Neural cell (in vitro differentiated cells): ENCODE data around the gene ZFX. TPM values are rescaled to one million over a fixed set of nuclear protein-coding genes. Genes with fewer than 3 reads are reported as not detected.

ENCODE experiments used
- H2AFZ ChIP-seq: fragments of 200-600, 300-800 bp; sonication (generic), shearing (Covaris generic); 2 replicates; pipeline ENCODE4 v1.6.0; 2014; ENCODE audit warnings: low read depth, mild to moderate bottlenecking, antibody characterized with exemption, low read length, moderate library complexity
- H3F3A ChIP-seq: fragments of 200-600 bp; shearing (Covaris generic); 2 replicates; pipeline ENCODE4 v1.6.1; 2016; ENCODE audit warnings: mild to moderate bottlenecking, moderate library complexity, mixed read lengths, antibody characterized with exemption, low read length; ENCODE audit not compliant: insufficient read depth, poor library complexity, severe bottlenecking
- H3K27ac ChIP-seq: fragments of 200-600, 300-800 bp; sonication (generic), shearing (Covaris generic); 2 replicates; pipeline ENCODE4 v1.5.1; 2014; ENCODE audit warnings: mild to moderate bottlenecking, low read length, moderate library complexity
- H3K27me3 ChIP-seq: fragments of 300-800, 200-600 bp; sonication (generic), shearing (Covaris generic); 2 replicates; pipeline ENCODE4 v1.6.0; 2014; ENCODE audit warnings: mild to moderate bottlenecking, low read depth, low read length, moderate library complexity; ENCODE audit not compliant: insufficient read depth
- H3K36me3 ChIP-seq: fragments of 300-800, 200-600 bp; sonication (generic), shearing (Covaris generic); 2 replicates; pipeline ENCODE4 v1.5.1; 2014; ENCODE audit warnings: mild to moderate bottlenecking, antibody characterized with exemption, low read length, moderate library complexity; ENCODE audit not compliant: insufficient read depth
- H3K4me2 ChIP-seq: fragments of 300-800, 200-600 bp; sonication (generic), shearing (Covaris generic); 2 replicates; pipeline ENCODE4 v1.6.0; 2014; ENCODE audit warnings: mild to moderate bottlenecking, low read length
- H3K4me3 ChIP-seq: fragments of 300-800, 200-600 bp; sonication (generic), shearing (Covaris generic); 2 replicates; pipeline ENCODE4 v1.5.1; 2014; ENCODE audit warnings: mild to moderate bottlenecking, low read length, moderate library complexity
- H3K79me2 ChIP-seq: fragments of 200-600 bp; shearing (Covaris generic); replicated peaks from 2 replicates; pipeline ENCODE4 v1.6.0; 2014; ENCODE audit warnings: mild to moderate bottlenecking, low read length, moderate library complexity; ENCODE audit not compliant: insufficient read depth
- H3K9ac ChIP-seq: fragments of 300-800, 200-600 bp; sonication (generic), shearing (Covaris generic); 2 replicates; pipeline ENCODE4 v1.6.1; 2016; ENCODE audit warnings: mild to moderate bottlenecking, low read length, mixed read lengths
- H3K9me2 ChIP-seq: fragments of 200-600 bp; shearing (Covaris generic); 2 replicates; pipeline ENCODE4 v1.6.1; 2016; ENCODE audit warnings: mild to moderate bottlenecking, low read length, mixed read lengths; ENCODE audit not compliant: insufficient read depth
- H3K9me3 ChIP-seq: fragments of 200-600, 300-800 bp; sonication (generic), shearing (Covaris generic); 2 replicates; pipeline ENCODE4 v1.6.1; 2016; ENCODE audit warnings: mild to moderate bottlenecking, mixed run types, low read length, moderate library complexity, mixed read lengths
- H4K20me1 ChIP-seq: fragments of 200-600 bp; shearing (Covaris generic); 2 replicates; pipeline ENCODE4 v1.6.1; 2016; ENCODE audit warnings: mild to moderate bottlenecking, mixed run types; ENCODE audit not compliant: insufficient read depth
- CTCF ChIP-seq: fragments of 450-650 bp; IDR thresholded peaks from 2 replicates; pipeline ENCODE4 v1.5.1; 2014; ENCODE audit warnings: antibody characterized with exemption, mild to moderate bottlenecking, moderate library complexity; ENCODE audit not compliant: poor library complexity, severe bottlenecking
- EP300 ChIP-seq: fragments of 450-650 bp; conservative IDR thresholded peaks from 2 replicates; pipeline ENCODE4 v1.6.1; 2014; ENCODE audit warnings: antibody characterized with exemption, mild to moderate bottlenecking, moderate library complexity; ENCODE audit not compliant: poor library complexity, severe bottlenecking
- EZH2 ChIP-seq: fragments of 200-600, 300-800 bp; shearing (Covaris generic), sonication (generic); IDR thresholded peaks from 2 replicates; pipeline ENCODE4 v1.6.1; 2014; ENCODE audit warnings: antibody characterized with exemption, low read length, borderline replicate concordance, mild to moderate bottlenecking; ENCODE audit not compliant: insufficient read depth, poor library complexity, severe bottlenecking
- MXI1 ChIP-seq: fragments of 450-650 bp; conservative IDR thresholded peaks from 2 replicates; pipeline ENCODE4 v1.6.1; 2014; ENCODE audit warnings: antibody characterized with exemption, mild to moderate bottlenecking; ENCODE audit not compliant: poor library complexity, severe bottlenecking
- POLR2AphosphoS5 ChIP-seq: IDR thresholded peaks from 2 replicates; pipeline ENCODE4 v1.6.1; 2012
- RAD21 ChIP-seq: fragments of 450-650 bp; conservative IDR thresholded peaks from 2 replicates; pipeline ENCODE4 v1.6.1; 2014; ENCODE audit warnings: antibody characterized with exemption, mild to moderate bottlenecking, moderate library complexity
- REST ChIP-seq: IDR thresholded peaks from 2 replicates; pipeline ENCODE4 v1.6.1; 2012; ENCODE audit warnings: borderline replicate concordance
- SMC3 ChIP-seq: fragments of 450-650 bp; conservative IDR thresholded peaks from 2 replicates; pipeline ENCODE4 v1.6.1; 2014; ENCODE audit warnings: antibody characterized with exemption, mild to moderate bottlenecking, moderate library complexity; ENCODE audit not compliant: poor library complexity
- TAF1 ChIP-seq: IDR thresholded peaks from 2 replicates; pipeline ENCODE4 v1.6.1; 2012; ENCODE audit warnings: low read depth
- polyA plus RNA-seq: library from polyadenylated mRNA; depleted of rRNA; stranded (reverse); fragments of >200 nt; gene quantifications from 2 replicates; pipeline ENCODE4 v1.2.3, GENCODE V29; 2014

The ZFX gene
- polyA plus RNA-seq, 1 donor from 2014 or later = 12.5 TPM

GRCh38 chrX:24166078-24166477 lies 16.5 kb downstream of the ZFX start:
- Histone ChIP-seq H3F3A (no peaks in the 10 kb centered on the region), H3K9ac (no peak overlapping the region), H3K27ac (no peak overlapping the region), H3K27me3 (no peaks in the 10 kb centered on the region), H4K20me1 (no peaks in the 10 kb centered on the region), H3K4me3 (no peak overlapping the region), H3K79me2 (peaks cover 12% of the 10 kb centered on the region), H3K36me3 (no peaks in the 10 kb centered on the region), H3K4me2 (no peak overlapping the region), H3K9me3 (no peaks in the 10 kb centered on the region), H3K9me2 (no peaks in the 10 kb centered on the region), H2AFZ (no peak overlapping the region)
- TF ChIP-seq EP300 (no peak), EZH2 (no peak), CTCF (no peak), REST (no peak), MXI1 (no peak), POLR2AphosphoS5 (no peak), RAD21 (no peak), SMC3 (no peak), TAF1 (no peak)

GRCh38 chrX:24167719-24168472 lies 18.4 kb downstream of the ZFX start:
- no peak overlapping the region for H3K4me2 ChIP-seq

More at GRCh38 chrX:24167719-24168472, 18.4 kb downstream of the ZFX start:
- Histone ChIP-seq H3K79me2 (peaks cover 2% of the 10 kb centered on the region), H3K4me3 (no peak overlapping the region), H3K9me3 (no peaks in the 10 kb centered on the region), H3K27me3 (no peaks in the 10 kb centered on the region), H2AFZ (no peak overlapping the region), H4K20me1 (no peaks in the 10 kb centered on the region), H3F3A (no peaks in the 10 kb centered on the region), H3K9me2 (no peaks in the 10 kb centered on the region), H3K9ac (no peak overlapping the region), H3K27ac (no peak overlapping the region), H3K36me3 (no peaks in the 10 kb centered on the region)
- TF ChIP-seq RAD21 (no peak), POLR2AphosphoS5 (no peak), CTCF (no peak), EZH2 (no peak), EP300 (no peak), TAF1 (no peak), SMC3 (no peak), REST (no peak), MXI1 (no peak)
